Panc1 (cell line): ENCODE results near the gene SLC12A4. TPM values are rescaled to one million over a fixed set of nuclear protein-coding genes. Genes with fewer than 3 reads are reported as not detected.

Experiments used
- ATAC-seq: fragments of 200-7000 bp; cut with Tn5 transposase; 2 replicates; pipeline ENCODE4 v1.9.1; 2020; ENCODE audit warnings: mild to moderate bottlenecking, moderate library complexity
- BruUV-seq: library from RNA; stranded (reverse); fragments of 400-500 nt; replicated peaks from 2 replicates; lab custom pipeline; 2021; lab: Mats Ljungman, UMichigan
- CTCF ChIA-PET: fragments of 300-600 bp; sonication (Branson Sonifier 250); formaldehyde crosslinking; loops from one replicate; lab custom pipeline; 2022; ENCODE audit warnings: antibody characterized with exemption; lab: Charles Lee
- POLR2A ChIA-PET: fragments of 300-600 bp; sonication (Branson Sonifier 250); formaldehyde crosslinking; loops from one replicate; lab custom pipeline; 2022; ENCODE audit warnings: antibody characterized with exemption; lab: Charles Lee
- DNase-seq: peaks from one replicate; pipeline ENCODE4 v3.0.0-alpha.2; 2010; ENCODE audit warnings: low read depth, low spot score
- H3K27ac ChIP-seq: 2 replicates; pipeline ENCODE4 v1.5.1; 2011; ENCODE audit warnings: mild to moderate bottlenecking, low read length, inconsistent platforms
- H3K27me3 ChIP-seq: fragments of 200-500 bp; sonication (Bioruptor generic); 2 replicates; pipeline ENCODE4 v1.6.0; 2014; ENCODE audit warnings: low read length, inconsistent platforms; ENCODE audit not compliant: control insufficient read depth, insufficient read depth
- H3K36me3 ChIP-seq: fragments of 200-500 bp; sonication (Bioruptor generic); 2 replicates; pipeline ENCODE4 v1.5.1; 2014; ENCODE audit warnings: inconsistent platforms, mild to moderate bottlenecking, low read length, moderate library complexity; ENCODE audit not compliant: control insufficient read depth, insufficient read depth
- H3K4me1 ChIP-seq: 2 replicates; pipeline ENCODE4 v1.5.1; 2011; ENCODE audit warnings: inconsistent platforms, mild to moderate bottlenecking, low read length, moderate library complexity; ENCODE audit not compliant: control insufficient read depth, insufficient read depth
- H3K4me3 ChIP-seq, 2 experiments: 2 replicates each; pipeline ENCODE4 v1.5.1; 2011 to 2012; ENCODE audit warnings: low read depth in 2 of 2, low read length in 2 of 2, mild to moderate bottlenecking in 2 of 2, inconsistent platforms in 1 of 2, moderate library complexity in 1 of 2
- H3K9me3 ChIP-seq: fragments of 200-500 bp; sonication (Bioruptor generic); 2 replicates; pipeline ENCODE4 v1.5.1; 2014; ENCODE audit warnings: low read depth, mild to moderate bottlenecking, inconsistent platforms, low read length, moderate library complexity; ENCODE audit not compliant: control insufficient read depth, insufficient read depth
- CTCF ChIP-seq: fragments of 450-650 bp; IDR thresholded peaks from 2 replicates; pipeline ENCODE4 v1.5.1; 2017; ENCODE audit warnings: mild to moderate bottlenecking
- POLR2AphosphoS5 ChIP-seq: IDR thresholded peaks from 2 replicates; pipeline ENCODE4 v1.6.1; 2012; ENCODE audit warnings: mild to moderate bottlenecking, low read depth, low read length, moderate library complexity
- REST ChIP-seq, 2 experiments: IDR thresholded peaks; 2 replicates each; pipeline ENCODE4 v1.6.1; 2011 to 2012; ENCODE audit warnings: low read depth in 2 of 2, control low read depth in 1 of 2, low read length in 1 of 2, mild to moderate bottlenecking in 1 of 2, moderate library complexity in 1 of 2; ENCODE audit not compliant: insufficient read depth in 1 of 2
- SIN3A ChIP-seq: IDR thresholded peaks from 2 replicates; pipeline ENCODE4 v1.6.1; 2012; ENCODE audit warnings: low read depth, mild to moderate bottlenecking, low read length, moderate library complexity, borderline replicate concordance; ENCODE audit not compliant: insufficient read depth
- TCF7L2 ChIP-seq: IDR thresholded peaks from 2 replicates; pipeline ENCODE4 v1.6.1; 2011; ENCODE audit warnings: mild to moderate bottlenecking, low read depth, low read length, inconsistent platforms
- in situ Hi-C: cut with HindIII; loops from 2 replicates; pipeline ENCODE4 v1.10.0; 2016; ENCODE audit warnings: low sequenced_read_pairs, low pct_unique_long_range_greater_than_20kb
- intact Hi-C: fragments of 100-400 bp; cut with micrococcal nuclease; formaldehyde crosslinking; loops from one replicate; pipeline ENCODE4 v1.10.0; 2022; ENCODE audit not compliant: unreplicated experiment
- total RNA-seq: library from RNA; stranded (reverse); gene quantifications from one replicate; pipeline ENCODE4 v1.2.1, GENCODE V29; 2021; ENCODE audit not compliant: unreplicated experiment

Gene SLC12A4
- total RNA-seq, 1 experiment from 2014 or later = 31.8 TPM

GRCh38 chr16:67946128-67946569 is 22.3 kb downstream of the SLC12A4 start:
- Histone ChIP-seq H3K4me3 (no peak overlapping the region), H3K9me3 (no peaks in the 10 kb centered on the region), H3K4me1 (no peaks in the 10 kb centered on the region; the same call in 1 of the 2 replicates), H3K36me3 (no peaks in the 10 kb centered on the region), H3K27me3 (no peaks in the 10 kb centered on the region), H3K27ac (no peak overlapping the region)
- ATAC-seq (no peak), DNase-seq (no peak)
- in situ Hi-C loops = no loop called here
- ChIA-PET CTCF (no interaction called here), POLR2A (interaction anchor here (0.5 kb wide), 1 partner anchor 27 kb away, joined by 3 read pairs; no protein-coding TSS in a partner anchor)
- BruUV-seq = no TSS peak
- TF ChIP-seq CTCF (no peak), TCF7L2 (no peak), POLR2AphosphoS5 (no peak), SIN3A (no peak), REST (IDR thresholded peaks at IDR 0.05; ENCODE audit: insufficient read depth in 1 of 2, low read depth in 2 of 2, low read length in 1 of 2) (no peak)
- intact Hi-C loops = no loop called here

GRCh38 chr16:67945392-67945933 is 23.0 kb downstream of the SLC12A4 start:
- Histone ChIP-seq H3K4me1 (no peaks in the 10 kb centered on the region; the same call in 1 of the 2 replicates), H3K27ac (no peak overlapping the region), H3K36me3 (no peaks in the 10 kb centered on the region), H3K27me3 (no peaks in the 10 kb centered on the region), H3K4me3 (no peak overlapping the region), H3K9me3 (no peaks in the 10 kb centered on the region)
- POLR2A ChIA-PET = interaction anchor here (0.6 kb wide), 1 partner anchor 272 kb away, joined by 10 read pairs; no protein-coding TSS in a partner anchor
- DNase-seq (no peak), ATAC-seq (no peak)
- CTCF ChIA-PET = no interaction called here
- no peak for TF ChIP-seq SIN3A
- TF ChIP-seq CTCF = no peak
- TF ChIP-seq REST (IDR thresholded peaks at IDR 0.05; ENCODE audit: insufficient read depth in 1 of 2, low read depth in 2 of 2, low read length in 1 of 2) = no peak
- TF ChIP-seq POLR2AphosphoS5 = no peak
- no peak for TF ChIP-seq TCF7L2
- intact Hi-C loops = no loop called here
- in situ Hi-C loops = no loop called here
- TSS peak; percentile 44 for BruUV-seq
